Glutamatergic neuron (in vitro differentiated cells): ENCODE measurements around the gene MTMR2. TPM values are rescaled to one million over a fixed set of nuclear protein-coding genes. Genes with fewer than 3 reads are reported as not detected.

Experiments
- DNase-seq: peaks from one replicate; pipeline ENCODE4 v3.0.0; 2022
- H3K27ac Mint-ChIP-seq: one replicate; pipeline ENCODE4 v1.8.0; 2020; ENCODE audit warnings: mild to moderate bottlenecking, mixed read lengths, inconsistent platforms; ENCODE audit not compliant: unreplicated experiment
- H3K27me3 Mint-ChIP-seq: one replicate; pipeline ENCODE4 v1.8.0; 2020; ENCODE audit warnings: mild to moderate bottlenecking, moderate library complexity, mixed read lengths, inconsistent platforms; ENCODE audit not compliant: unreplicated experiment
- H3K36me3 Mint-ChIP-seq: one replicate; pipeline ENCODE4 v1.8.0; 2020; ENCODE audit warnings: mild to moderate bottlenecking, mixed read lengths, inconsistent platforms; ENCODE audit not compliant: unreplicated experiment
- H3K4me1 Mint-ChIP-seq: one replicate; pipeline ENCODE4 v1.8.0; 2020; ENCODE audit warnings: mild to moderate bottlenecking, low read depth, mixed read lengths, inconsistent platforms; ENCODE audit not compliant: unreplicated experiment
- H3K4me3 Mint-ChIP-seq: one replicate; pipeline ENCODE4 v1.8.0; 2020; ENCODE audit warnings: mild to moderate bottlenecking, mixed read lengths, inconsistent platforms; ENCODE audit not compliant: unreplicated experiment
- H3K9me3 Mint-ChIP-seq: one replicate; pipeline ENCODE4 v1.8.0; 2020; ENCODE audit warnings: mild to moderate bottlenecking, moderate library complexity, mixed read lengths, inconsistent platforms; ENCODE audit not compliant: unreplicated experiment
- total RNA-seq: library from RNA; stranded (reverse); fragmentation: NEBNext Ultra II Directional; extraction: Animal tissue kit (Norgen Biotek cat#: 25700); gene quantifications from one replicate; pipeline ENCODE4 v1.2.1, GENCODE V29; 2021; ENCODE audit not compliant: unreplicated experiment
- TF ChIP-seq, protein P1 (sequence below): fragments of 200-600 bp; sonication (generic); IDR thresholded peaks from one replicate; pipeline ENCODE4 v1.5.0; 2021; ENCODE audit not compliant: partially characterized antibody, unreplicated experiment

The MTMR2 gene
- total RNA-seq, 1 donor from 2014 or later, result 47.4 TPM

DNA sequence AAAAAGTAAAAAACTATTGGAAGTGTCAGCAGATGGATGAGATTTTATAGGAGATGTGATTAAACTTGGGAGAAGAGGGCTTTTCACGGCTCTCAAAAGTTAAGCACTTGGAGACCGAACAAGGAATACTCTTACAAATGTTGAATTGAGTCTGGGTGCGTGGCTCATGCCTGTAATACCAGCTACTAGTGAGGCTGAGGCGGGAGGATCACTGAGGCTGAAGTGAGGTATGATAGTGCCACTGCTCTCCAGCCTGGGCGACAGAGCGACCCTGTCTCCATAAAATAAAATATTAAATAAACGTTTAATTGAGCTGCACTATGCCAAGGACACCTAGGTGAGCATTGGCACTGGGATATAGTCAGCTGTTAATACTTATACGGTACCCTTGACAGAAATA, 131.7 kb downstream of the MTMR2 start:
- Mint-ChIP-seq H3K4me1 (peaks cover 25% of the 10 kb centered on the region), H3K9me3 (peaks cover 6% of the 10 kb centered on the region), H3K4me3 (peak overlapping the region; percentile 90), H3K27ac (no peak overlapping the region), H3K36me3 (no peaks in the 10 kb centered on the region), H3K27me3 (peaks cover 2% of the 10 kb centered on the region)
- TF ChIP-seq, protein P1, sequence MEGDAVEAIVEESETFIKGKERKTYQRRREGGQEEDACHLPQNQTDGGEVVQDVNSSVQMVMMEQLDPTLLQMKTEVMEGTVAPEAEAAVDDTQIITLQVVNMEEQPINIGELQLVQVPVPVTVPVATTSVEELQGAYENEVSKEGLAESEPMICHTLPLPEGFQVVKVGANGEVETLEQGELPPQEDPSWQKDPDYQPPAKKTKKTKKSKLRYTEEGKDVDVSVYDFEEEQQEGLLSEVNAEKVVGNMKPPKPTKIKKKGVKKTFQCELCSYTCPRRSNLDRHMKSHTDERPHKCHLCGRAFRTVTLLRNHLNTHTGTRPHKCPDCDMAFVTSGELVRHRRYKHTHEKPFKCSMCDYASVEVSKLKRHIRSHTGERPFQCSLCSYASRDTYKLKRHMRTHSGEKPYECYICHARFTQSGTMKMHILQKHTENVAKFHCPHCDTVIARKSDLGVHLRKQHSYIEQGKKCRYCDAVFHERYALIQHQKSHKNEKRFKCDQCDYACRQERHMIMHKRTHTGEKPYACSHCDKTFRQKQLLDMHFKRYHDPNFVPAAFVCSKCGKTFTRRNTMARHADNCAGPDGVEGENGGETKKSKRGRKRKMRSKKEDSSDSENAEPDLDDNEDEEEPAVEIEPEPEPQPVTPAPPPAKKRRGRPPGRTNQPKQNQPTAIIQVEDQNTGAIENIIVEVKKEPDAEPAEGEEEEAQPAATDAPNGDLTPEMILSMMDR, result no peak
- no peak for DNase-seq

DNA sequence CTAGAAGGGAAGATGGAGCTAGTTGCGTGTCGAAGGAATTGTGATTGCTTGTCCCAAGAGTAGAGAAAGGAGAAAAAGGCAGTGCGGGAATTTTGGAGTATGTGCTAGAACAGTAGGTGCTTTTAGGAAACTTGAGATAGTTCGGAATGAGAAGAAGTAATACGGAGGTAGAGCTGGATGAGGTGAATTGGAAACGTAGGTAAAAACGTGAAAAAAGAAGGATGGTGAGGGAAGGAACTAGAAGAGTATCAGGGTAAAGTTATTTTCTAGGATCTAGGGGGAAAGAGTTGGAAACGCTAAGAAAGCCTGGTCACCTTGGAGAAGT, 132.2 kb downstream of the MTMR2 start:
- DNase-seq, result no peak
- Mint-ChIP-seq H3K36me3 (no peaks in the 10 kb centered on the region), H3K4me3 (peak overlapping the region; percentile 90), H3K27ac (no peak overlapping the region), H3K4me1 (peaks cover 25% of the 10 kb centered on the region), H3K9me3 (peaks cover 6% of the 10 kb centered on the region), H3K27me3 (peaks cover 2% of the 10 kb centered on the region)
- TF ChIP-seq, protein P1, result no peak

DNA sequence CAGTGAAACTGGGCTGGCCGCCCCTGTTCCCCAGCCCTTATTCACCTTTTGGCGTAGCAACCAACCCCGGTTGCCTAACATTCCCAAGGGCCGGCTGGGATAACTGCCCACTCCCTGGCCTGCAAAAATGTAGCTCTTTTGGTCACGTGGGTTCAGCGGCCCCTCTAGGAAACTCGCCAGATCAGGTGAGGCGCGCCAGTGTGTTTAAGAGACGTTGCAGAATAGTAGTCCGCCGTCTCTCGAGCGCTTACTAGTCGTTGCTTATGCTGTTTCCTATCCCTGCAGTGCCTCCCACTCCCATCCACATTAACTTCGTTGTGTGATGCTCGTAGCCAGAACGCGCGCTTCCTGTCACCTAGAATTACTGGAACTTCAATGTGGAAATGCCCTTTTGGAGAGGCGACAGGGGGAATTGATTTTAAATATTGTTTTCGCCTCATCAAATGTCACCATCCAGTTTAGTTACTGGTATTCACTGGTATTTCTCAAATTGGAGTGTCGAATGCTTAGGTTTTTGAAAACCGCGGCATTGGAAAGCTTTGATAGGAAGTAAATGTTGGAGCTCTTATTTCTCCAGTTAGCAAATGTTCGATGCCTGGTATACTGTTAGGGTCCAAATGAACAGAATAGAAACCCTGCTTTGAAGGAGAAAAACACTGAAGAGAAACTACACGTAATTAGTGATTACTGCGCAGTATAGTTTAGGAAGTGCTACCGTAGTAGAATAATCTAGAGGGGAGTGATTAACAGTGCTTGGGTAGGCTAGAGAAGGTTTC, 132.8 kb downstream of the MTMR2 start:
- Mint-ChIP-seq H3K4me3 (peak overlapping the region; percentile 90), H3K36me3 (no peaks in the 10 kb centered on the region), H3K27ac (peak overlapping the region; percentile 81), H3K4me1 (peaks cover 25% of the 10 kb centered on the region), H3K27me3 (peaks cover 2% of the 10 kb centered on the region), H3K9me3 (peaks cover 6% of the 10 kb centered on the region)
- TF ChIP-seq, protein P1, result no peak
- peak; percentile 62 for DNase-seq

DNA sequence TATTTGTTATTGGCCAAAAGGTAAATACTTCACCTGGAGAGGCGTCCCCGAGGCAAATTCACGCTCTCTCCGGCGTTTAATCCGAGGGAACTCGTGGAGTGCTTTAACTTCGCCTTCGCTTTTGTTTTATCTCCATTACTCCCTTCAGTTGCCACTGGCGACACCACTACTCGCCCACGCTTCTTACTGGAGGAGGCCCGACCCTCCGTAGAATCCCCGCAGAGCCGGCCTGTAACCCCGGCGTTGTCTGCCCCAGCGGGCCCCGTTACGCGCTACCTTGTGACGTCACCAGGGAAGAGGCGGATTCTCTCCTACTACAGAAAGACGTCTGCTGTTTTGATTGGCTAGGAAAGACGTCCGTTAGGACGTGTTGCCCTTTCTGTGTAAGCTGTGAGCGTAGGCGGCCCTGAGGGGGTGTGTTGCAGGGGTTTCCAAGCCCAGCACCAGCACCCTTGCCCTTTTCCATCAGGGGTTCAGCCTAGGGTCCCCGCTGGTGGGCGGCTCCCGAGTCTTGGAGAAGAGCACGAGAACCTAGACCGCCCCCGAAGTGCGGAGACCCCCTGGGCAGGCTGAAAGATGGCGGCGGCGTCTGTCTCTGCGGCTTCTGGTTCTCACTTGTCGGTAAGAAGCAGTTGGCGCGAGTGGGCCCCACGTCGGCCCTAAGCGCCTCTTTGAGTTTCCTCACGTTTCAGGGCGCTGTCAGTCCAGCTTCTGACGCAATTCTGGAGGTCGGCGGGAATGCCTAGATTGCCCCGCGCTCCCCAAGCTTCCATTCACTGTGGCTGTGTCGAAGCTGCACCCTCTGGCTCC, 133.6 kb downstream of the MTMR2 start, which contains the start of gene CEP57:
Gene CEP57, plus strand, starts transcription at position 376 of the 810 bp plus-strand sequence. Its CDS starts 201 bp downstream, at position 577.
- TF ChIP-seq, protein P1, result no peak
- H3K4me1 Mint-ChIP-seq, result peaks cover 25% of the 10 kb centered on the region
- DNase-seq, result peak; percentile 93
- H3K27ac Mint-ChIP-seq, result peak within 1 kb of the TSS; percentile 81
- H3K27me3 Mint-ChIP-seq, result peaks cover 2% of the 10 kb centered on the region
- H3K36me3 Mint-ChIP-seq, result no peaks in the 10 kb centered on the region
- peak within 1 kb of the TSS; percentile 90 for H3K4me3 Mint-ChIP-seq
- H3K9me3 Mint-ChIP-seq, result peaks cover 6% of the 10 kb centered on the region
